Measurements from ENCODE around the gene LARGE1. TPM values are rescaled to one million over a fixed set of nuclear protein-coding genes. Genes with fewer than 3 reads are reported as not detected.

Gene LARGE1
- total RNA-seq, 1 experiment from 2014 or later: 1.3 TPM

- Histone ChIP-seq H3K4me3 (ENCODE audit: low read length) (no peak overlapping the region), H3K9ac (ENCODE audit: low read length) (no peak overlapping the region), H3K4me2 (ENCODE audit: low read length) (no peak overlapping the region), H3K4me1 (ENCODE audit: insufficient read depth, low read length) (no peaks in the 10 kb centered on the region), H3K36me3 (ENCODE audit: low read depth, low read length) (no peaks in the 10 kb centered on the region), H3K9me2 (replicated peaks; ENCODE audit: low read length) (no peaks in the 10 kb centered on the region), H3K27me3 (ENCODE audit: low read length) (no peaks in the 10 kb centered on the region), H3K9me3 (ENCODE audit: low read length) (no peaks in the 10 kb centered on the region), H3K27ac (ENCODE audit: low read length) (no peak overlapping the region), H2AFZ (ENCODE audit: low read length) (no peak overlapping the region), H4K20me1 (ENCODE audit: low read length) (no peaks in the 10 kb centered on the region), H3F3A (ENCODE audit: low read length, unreplicated experiment) (no peaks in the 10 kb centered on the region), H3K79me2 (ENCODE audit: low read length) (no peaks in the 10 kb centered on the region)
- DNase-seq (no peak), ATAC-seq (no peak)
- BruUV-seq (replicated peaks): no TSS peak
- CTCF ChIA-PET: no interaction called here
- POLR2A ChIA-PET (ENCODE audit: unreplicated experiment): no interaction called here
- intact Hi-C loops (cut with micrococcal nuclease): no loop called here
- TF ChIP-seq EZH2 (IDR thresholded peaks at IDR 0.05; ENCODE audit: low read length, unreplicated experiment): no peak
- TF ChIP-seq, protein P1, sequence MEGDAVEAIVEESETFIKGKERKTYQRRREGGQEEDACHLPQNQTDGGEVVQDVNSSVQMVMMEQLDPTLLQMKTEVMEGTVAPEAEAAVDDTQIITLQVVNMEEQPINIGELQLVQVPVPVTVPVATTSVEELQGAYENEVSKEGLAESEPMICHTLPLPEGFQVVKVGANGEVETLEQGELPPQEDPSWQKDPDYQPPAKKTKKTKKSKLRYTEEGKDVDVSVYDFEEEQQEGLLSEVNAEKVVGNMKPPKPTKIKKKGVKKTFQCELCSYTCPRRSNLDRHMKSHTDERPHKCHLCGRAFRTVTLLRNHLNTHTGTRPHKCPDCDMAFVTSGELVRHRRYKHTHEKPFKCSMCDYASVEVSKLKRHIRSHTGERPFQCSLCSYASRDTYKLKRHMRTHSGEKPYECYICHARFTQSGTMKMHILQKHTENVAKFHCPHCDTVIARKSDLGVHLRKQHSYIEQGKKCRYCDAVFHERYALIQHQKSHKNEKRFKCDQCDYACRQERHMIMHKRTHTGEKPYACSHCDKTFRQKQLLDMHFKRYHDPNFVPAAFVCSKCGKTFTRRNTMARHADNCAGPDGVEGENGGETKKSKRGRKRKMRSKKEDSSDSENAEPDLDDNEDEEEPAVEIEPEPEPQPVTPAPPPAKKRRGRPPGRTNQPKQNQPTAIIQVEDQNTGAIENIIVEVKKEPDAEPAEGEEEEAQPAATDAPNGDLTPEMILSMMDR (conservative IDR thresholded peaks at IDR 0.05; ENCODE audit: low read depth, low read length): no peak
- TF ChIP-seq EZH2phosphoT487 (IDR thresholded peaks at IDR 0.05; ENCODE audit: borderline replicate concordance, low read length): no peak
Observed at GRCh38 chr22:33272871-33273270, 647.4 kb downstream of the LARGE1 start.

GRCh38 chr22:33272180-33272579, 648.1 kb downstream of the LARGE1 start:
- intact Hi-C loops (cut with micrococcal nuclease): no loop called here
- ATAC-seq: no peak
- H3K9me3 ChIP-seq (ENCODE audit: low read length): no peaks in the 10 kb centered on the region
- H4K20me1 ChIP-seq (ENCODE audit: low read length): no peaks in the 10 kb centered on the region
- no peak overlapping the region for H3K4me3 ChIP-seq (ENCODE audit: low read length)
- H3K4me2 ChIP-seq (ENCODE audit: low read length): no peak overlapping the region
- no TSS peak for BruUV-seq (replicated peaks)
- no peak overlapping the region for H3K9ac ChIP-seq (ENCODE audit: low read length)
- ChIA-PET POLR2A (ENCODE audit: unreplicated experiment) (no interaction called here), CTCF (no interaction called here)
- DNase-seq: no peak
- no peaks in the 10 kb centered on the region for H3F3A ChIP-seq (ENCODE audit: low read length, unreplicated experiment)
- no peaks in the 10 kb centered on the region for H3K36me3 ChIP-seq (ENCODE audit: low read depth, low read length)
- no peak overlapping the region for H3K27ac ChIP-seq (ENCODE audit: low read length)
- H3K27me3 ChIP-seq (ENCODE audit: low read length): no peaks in the 10 kb centered on the region
- no peaks in the 10 kb centered on the region for H3K9me2 ChIP-seq (replicated peaks; ENCODE audit: low read length)
- TF ChIP-seq EZH2phosphoT487 (IDR thresholded peaks at IDR 0.05; ENCODE audit: borderline replicate concordance, low read length) (no peak), EZH2 (IDR thresholded peaks at IDR 0.05; ENCODE audit: low read length, unreplicated experiment) (no peak)
- TF ChIP-seq, protein P1 (conservative IDR thresholded peaks at IDR 0.05; ENCODE audit: low read depth, low read length): no peak
- H3K79me2 ChIP-seq (ENCODE audit: low read length): no peaks in the 10 kb centered on the region
- no peaks in the 10 kb centered on the region for H3K4me1 ChIP-seq (ENCODE audit: insufficient read depth, low read length)
- no peak overlapping the region for H2AFZ ChIP-seq (ENCODE audit: low read length)

DNA sequence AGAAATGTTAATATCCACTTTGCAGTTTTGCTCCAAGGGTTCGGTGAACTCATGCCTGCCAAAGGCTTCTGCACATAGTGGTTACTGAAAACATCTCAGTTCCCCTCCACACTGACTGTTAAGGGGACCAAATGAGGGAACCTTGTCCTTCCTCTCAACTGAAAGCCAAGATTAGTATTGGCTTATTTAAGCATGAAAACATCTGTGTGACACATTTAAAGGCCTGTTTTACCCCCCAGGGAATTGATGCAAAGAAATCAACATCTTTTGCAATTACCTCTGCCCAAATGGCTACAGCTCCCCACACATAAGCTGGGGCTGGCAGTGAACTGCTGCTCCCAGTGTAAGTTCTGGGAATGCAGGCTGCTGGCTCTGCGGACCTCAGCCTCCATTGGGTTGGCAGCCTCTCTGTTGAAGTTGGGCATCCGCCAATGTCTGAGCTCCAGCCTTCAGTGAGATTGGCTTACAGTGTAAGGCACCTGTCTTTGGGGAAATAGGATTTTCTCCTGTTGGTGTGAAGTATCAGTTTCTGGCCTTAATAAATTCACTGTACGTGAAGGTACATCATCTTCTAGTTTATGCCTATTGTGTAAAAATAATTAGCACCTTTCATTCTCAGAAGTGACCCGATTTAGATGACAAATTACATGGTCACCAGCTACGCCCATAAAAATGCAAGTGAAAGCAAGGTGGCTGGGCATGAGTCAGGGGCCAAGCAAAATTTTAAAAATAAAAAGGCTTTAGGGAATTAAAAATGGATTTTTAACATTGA, 648.7 kb downstream of the LARGE1 start:
- ChIA-PET CTCF (no interaction called here), POLR2A (ENCODE audit: unreplicated experiment) (no interaction called here)
- ATAC-seq: no peak

More for the DNA sequence above, 648.7 kb downstream of the LARGE1 start:
- H3K4me3 ChIP-seq (ENCODE audit: low read length): no peak overlapping the region
- H2AFZ ChIP-seq (ENCODE audit: low read length): no peak overlapping the region
- H3K27me3 ChIP-seq (ENCODE audit: low read length): no peaks in the 10 kb centered on the region
- intact Hi-C loops (cut with micrococcal nuclease): no loop called here
- no peak overlapping the region for H3K9ac ChIP-seq (ENCODE audit: low read length)
- no peak overlapping the region for H3K27ac ChIP-seq (ENCODE audit: low read length)
- H3K4me2 ChIP-seq (ENCODE audit: low read length): no peak overlapping the region
- H3K36me3 ChIP-seq (ENCODE audit: low read depth, low read length): no peaks in the 10 kb centered on the region
- TF ChIP-seq EZH2phosphoT487 (IDR thresholded peaks at IDR 0.05; ENCODE audit: borderline replicate concordance, low read length): no peak
- TF ChIP-seq, protein P1 (conservative IDR thresholded peaks at IDR 0.05; ENCODE audit: low read depth, low read length): no peak
- no peak for TF ChIP-seq EZH2 (IDR thresholded peaks at IDR 0.05; ENCODE audit: low read length, unreplicated experiment)
- H3K9me3 ChIP-seq (ENCODE audit: low read length): no peaks in the 10 kb centered on the region
- no peak for DNase-seq
- H3F3A ChIP-seq (ENCODE audit: low read length, unreplicated experiment): no peaks in the 10 kb centered on the region
- H3K4me1 ChIP-seq (ENCODE audit: insufficient read depth, low read length): no peaks in the 10 kb centered on the region
- no peaks in the 10 kb centered on the region for H4K20me1 ChIP-seq (ENCODE audit: low read length)
- no TSS peak for BruUV-seq (replicated peaks)
- no peaks in the 10 kb centered on the region for H3K9me2 ChIP-seq (replicated peaks; ENCODE audit: low read length)
- no peaks in the 10 kb centered on the region for H3K79me2 ChIP-seq (ENCODE audit: low read length)
